ENCODE measurements around the gene HNRNPCL1.
"Not testable (repeated sequence)": the region's sequence is repeated elsewhere in the genome, so short reads cannot be mapped to it uniquely, and the experiment has no call there.

HNRNPCL1 gene

DNA sequence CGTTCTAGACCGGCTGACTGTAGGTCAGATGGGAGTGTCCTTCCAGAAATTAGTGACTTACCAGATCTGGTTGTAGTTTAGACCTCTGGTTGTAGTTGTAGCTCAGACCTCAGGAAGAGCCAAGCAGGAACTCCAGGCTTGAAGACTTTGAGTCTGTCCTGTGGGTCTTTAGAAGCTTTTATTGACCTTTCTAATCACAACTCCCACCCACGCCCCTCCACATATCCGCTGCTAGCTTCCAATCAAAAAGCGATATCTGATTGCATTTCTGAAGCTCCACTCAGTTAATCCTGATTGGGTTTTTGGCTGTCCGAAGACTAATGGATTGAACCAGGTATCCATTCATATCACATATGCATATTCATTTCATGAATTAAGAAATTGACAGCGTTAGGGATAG lies at the start of gene HNRNPCL1:
HNRNPCL1 (minus strand) TSS at position 101 of the 400 bp plus-strand sequence. CDS start 431 bp downstream, outside the sequence.
- DNase-seq = not testable (repeated sequence)

GRCh38 chr1:12898170-12898569 lies 49.6 kb upstream of the HNRNPCL1 start, which contains the start of gene PRAMEF10:
Gene PRAMEF10, minus strand, starts transcription at chr1:12898270. Its CDS starts 2,423 bp downstream, at chr1:12895847.
- DNase-seq = not testable (repeated sequence)

DNA sequence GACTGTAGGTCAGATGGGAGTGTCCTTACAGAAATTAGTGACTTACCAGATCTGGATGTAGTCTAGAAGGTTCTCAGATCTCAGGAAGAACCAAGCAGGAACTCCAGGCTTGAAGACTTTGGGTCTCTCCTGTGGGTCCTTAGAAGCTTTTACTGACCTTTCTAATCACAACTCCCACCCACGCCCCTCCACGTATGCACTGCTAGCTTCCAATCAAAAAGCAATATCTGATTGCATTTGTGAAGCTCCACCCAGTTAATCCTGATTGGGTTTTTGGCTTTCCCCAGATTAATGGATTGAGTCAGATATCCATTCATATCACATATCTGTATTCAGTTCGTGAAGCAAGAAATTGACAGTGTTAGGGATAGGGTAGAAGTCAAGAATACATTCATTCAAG lies 37.6 kb upstream of the HNRNPCL1 start, which contains the start of gene PRAMEF4:
PRAMEF4 (minus strand) TSS at position 101 of the 400 bp plus-strand sequence. CDS start 2,807 bp downstream, outside the sequence.
- not testable (repeated sequence) for DNase-seq

DNA sequence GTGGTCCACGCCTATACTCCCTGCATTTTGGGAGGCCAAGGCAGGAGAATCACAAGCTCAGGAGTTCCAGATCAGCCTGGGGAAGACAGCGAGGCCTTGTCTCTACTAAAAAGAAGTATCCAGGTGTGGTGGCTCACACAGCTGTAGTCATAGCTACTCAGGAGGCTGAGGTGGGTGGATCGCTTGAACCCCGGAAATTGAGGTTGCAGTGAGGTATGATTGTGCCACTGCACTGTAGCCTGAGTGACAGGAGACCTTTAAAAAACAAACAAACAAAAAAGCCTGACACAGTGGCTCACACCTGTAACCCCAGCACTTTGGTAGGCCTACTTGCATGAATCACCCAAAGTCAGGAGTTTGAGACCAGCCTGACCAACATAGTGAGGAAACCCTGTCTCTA lies 29.9 kb upstream of the HNRNPCL1 start:
- DNase-seq = not testable (repeated sequence)

GRCh38 chr1:12863131-12863880 lies 14.8 kb upstream of the HNRNPCL1 start:
- DNase-seq = not testable (repeated sequence)

GRCh38 chr1:12856786-12857185 lies 8.3 kb upstream of the HNRNPCL1 start, which contains the start of gene PRAMEF2:
Gene PRAMEF2, plus strand, starts transcription at chr1:12857086. Its CDS starts 1,924 bp downstream, at chr1:12859010.
- DNase-seq = not testable (repeated sequence)

GRCh38 chr1:12851779-12852178 lies 3.3 kb upstream of the HNRNPCL1 start:
- peak; percentile 0 for DNase-seq

- not testable (repeated sequence) for DNase-seq
Observed at GRCh38 chr1:12833251-12833650, 15.3 kb downstream of the HNRNPCL1 start.

DNA sequence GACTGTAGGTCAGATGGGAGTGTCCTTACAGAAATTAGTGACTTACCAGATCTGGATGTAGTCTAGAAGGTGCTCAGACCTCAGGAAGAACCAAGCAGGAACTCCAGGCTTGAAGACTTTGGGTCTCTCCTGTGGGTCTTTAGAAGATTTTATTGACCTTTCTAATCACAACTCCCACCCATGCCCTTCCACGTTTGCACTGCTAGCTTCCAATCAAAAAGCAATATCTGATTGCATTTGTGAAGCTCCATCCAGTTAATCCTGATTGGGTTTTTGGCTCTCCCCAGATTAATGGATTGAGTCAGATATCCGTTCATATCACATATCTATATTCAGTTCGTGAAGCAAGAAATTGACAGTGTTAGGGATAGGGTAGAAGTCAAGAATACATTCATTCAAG lies 17.2 kb downstream of the HNRNPCL1 start, which contains the start of gene PRAMEF11:
PRAMEF11 (minus strand) TSS at position 101 of the 400 bp plus-strand sequence. CDS start 2,621 bp downstream, outside the sequence.
- DNase-seq = not testable (repeated sequence)

GRCh38 chr1:12819061-12819460 lies 29.5 kb downstream of the HNRNPCL1 start:
- DNase-seq = not testable (repeated sequence)

DNA sequence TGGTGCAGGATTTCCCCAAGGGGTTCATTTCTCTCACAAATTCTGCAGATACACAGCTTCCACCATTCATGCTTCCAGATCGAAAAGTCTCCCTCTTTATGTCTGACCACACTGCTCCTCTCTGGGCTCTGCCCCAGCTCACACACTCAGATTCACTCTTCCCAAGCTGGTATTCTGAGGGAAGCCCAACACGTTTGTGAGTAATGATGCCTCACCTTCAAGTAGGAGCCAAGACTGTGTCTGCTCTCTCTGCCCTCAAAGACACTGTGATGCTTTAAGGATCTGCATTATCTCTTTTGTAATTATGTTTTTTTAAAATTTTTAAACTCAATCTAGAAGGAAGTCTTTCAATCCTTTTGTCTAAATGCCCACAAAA lies 37.1 kb downstream of the HNRNPCL1 start:
- DNase-seq = peak; percentile 33

GRCh38 chr1:12810691-12811408 lies 37.7 kb downstream of the HNRNPCL1 start:
- DNase-seq = peak; percentile 72

DNA sequence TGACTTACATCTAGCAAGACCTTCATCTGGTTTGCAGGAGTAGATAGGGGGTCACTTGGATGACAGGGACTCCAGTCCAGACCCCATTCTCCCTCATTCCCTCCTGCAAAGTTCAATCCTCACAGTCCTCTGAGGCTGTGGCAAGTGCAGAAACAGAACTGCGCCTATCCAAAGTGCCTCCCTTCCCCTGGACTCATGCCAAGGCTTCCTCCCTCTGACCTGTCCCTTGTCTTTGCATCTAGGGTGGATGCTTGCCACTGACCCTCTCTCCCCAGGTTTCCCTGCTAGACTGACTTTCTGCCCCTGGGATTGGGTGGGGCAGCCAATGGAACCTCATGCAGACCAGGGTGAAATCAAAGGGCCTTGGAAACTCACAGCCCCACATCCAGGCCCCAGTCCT lies 38.6 kb downstream of the HNRNPCL1 start:
- no peak for DNase-seq

GRCh38 chr1:12799730-12800129 lies 48.8 kb downstream of the HNRNPCL1 start:
- DNase-seq = no peak

DNA sequence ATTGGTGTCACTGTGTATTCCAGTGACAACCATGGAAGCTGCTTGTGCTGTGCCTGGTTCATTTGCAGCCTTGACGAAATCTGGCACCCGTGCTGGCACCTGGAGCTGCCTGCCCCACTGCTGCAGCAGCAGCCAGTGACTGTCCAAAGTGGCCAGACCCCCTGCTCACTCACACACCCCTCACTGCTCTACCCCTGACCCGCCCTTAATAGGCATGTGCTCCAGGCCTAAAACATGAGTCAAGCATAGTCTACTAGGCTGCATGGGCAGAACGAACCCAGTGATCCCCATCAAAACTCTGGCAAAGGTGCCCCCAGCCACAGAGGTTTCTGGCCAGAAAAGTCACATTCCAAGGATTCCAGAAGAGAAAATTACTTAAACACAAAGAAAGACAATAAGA lies 49.6 kb downstream of the HNRNPCL1 start:
- DNase-seq = no peak
